Psoas muscle (tissue), 8 donors: Measurements from ENCODE around the gene SPAG8. TPM values are rescaled to one million over a fixed set of nuclear protein-coding genes. Genes with fewer than 3 reads are reported as not detected.
A peak's percentile ranks its signal among the peaks of the same experiment; 100 is the strongest.

Source experiments
- ATAC-seq, 4 donors: fragments of 200-7000 bp; cut with Tn5 transposase; one replicate each; pipeline ENCODE4 v1.9.1; 2020; ENCODE audit warnings: moderate library complexity in 3 of 4, mild to moderate bottlenecking in 2 of 4
- DNase-seq, 2 donors: peaks; one replicate each; pipeline ENCODE4 v3.0.0-alpha.2; 2020
- H3K27ac ChIP-seq: fragments of 200-600 bp; one replicate; pipeline ENCODE4 v1.8.0; 2022
- H3K27me3 ChIP-seq, 3 donors: fragments of 200-600 bp in 1 of 3; one replicate each; pipeline versions ENCODE4 v1.6.1 to v1.8.0; 2013 to 2022; ENCODE audit warnings: low read length in 2 of 3, mild to moderate bottlenecking in 2 of 3, moderate library complexity in 1 of 3; ENCODE audit not compliant: insufficient read depth in 3 of 3
- H3K36me3 ChIP-seq, 2 donors: fragments of 200-600 bp in 1 of 2; one replicate each; pipeline versions ENCODE4 v1.6.1 to v1.8.0; 2013 to 2022; ENCODE audit warnings: low read depth in 1 of 2, mild to moderate bottlenecking in 1 of 2, moderate library complexity in 1 of 2; ENCODE audit not compliant: insufficient read depth in 1 of 2
- H3K4me1 ChIP-seq: fragments of 200-600 bp; one replicate; pipeline ENCODE4 v1.8.0; 2022
- H3K4me3 ChIP-seq: fragments of 200-600 bp; one replicate; pipeline ENCODE4 v1.8.0; 2022; ENCODE audit warnings: mild to moderate bottlenecking
- H3K9me3 ChIP-seq: fragments of 200-600 bp; one replicate; pipeline ENCODE4 v1.8.0; 2022
- CTCF ChIP-seq: fragments of 200-600 bp; IDR thresholded peaks from one replicate; pipeline ENCODE4 v1.8.0; 2022; ENCODE audit warnings: antibody characterized with exemption
- WGBS, 3 donors: extraction: QIAGEN DNeasy Blood & Tissue Kit; methylation state at CpG; one replicate each; pipeline versions ENCODE4 v1.1.6 to v1.1.7; 2013; 5-methylcytosine and 5-hydroxymethylcytosine counted together
- intact Hi-C, 2 donors: fragments of 100-400 bp; cut with DNase I; formaldehyde crosslinking; loops; one replicate each; pipeline versions ENCODE4 v1.11.0 to v1.14.2; 2022
- polyA plus RNA-seq, 3 donors: library from polyadenylated mRNA; stranded (reverse); fragments of 200-250 nt; gene quantifications; one replicate each; pipeline ENCODE4 v1.2.3, GENCODE V29; 2013
- total RNA-seq, 4 donors: library from RNA; stranded (reverse); fragmentation: NEBNext Ultra II Directional in 2 of 4; extraction: Animal tissue kit (Norgen Biotek cat#: 25700) in 2 of 4; gene quantifications; one replicate each; pipeline versions ENCODE4 v1.2.1 to v1.2.4, GENCODE V29; 2021 to 2023
- donor health status: healthy with polysubstance abuse.
- donor health status: DM: no; HTN: no; CAD: no; lungs with moderate emphysema.
- donor health status: Bipolar disorder and iron deficiency.
- donor health status: healthy.
- donor health status: DM: yes; HTN: yes; CAD: no.
- donor health status: DM: no; HTN: no; CAD: no.
- donor health status: DM: no; HTN: no; CAD: no.
- donor health status: DM: yes; HTN: yes; CAD: no.

SPAG8 gene
- total and polyA plus RNA-seq, 7 donors, result 0.25 to 1.3 (median 0.93) TPM

GRCh38 chr9:35800530-35800929 lies 11.5 kb downstream of the SPAG8 start:
- Histone ChIP-seq H3K36me3 (peaks cover 3 to 53% of the 10 kb centered on the region in 2 donors), H3K9me3 (no peaks in the 10 kb centered on the region), H3K4me3 (no peak overlapping the region), H3K4me1 (peaks cover 7% of the 10 kb centered on the region), H3K27ac (no peak overlapping the region), H3K27me3 (no peaks in the 10 kb centered on the region)
- TF ChIP-seq CTCF, result no peak
- 82 to 91% (median 85%) methylated on average over 7 of the region's 7 CpGs for WGBS, 3 donors
- DNase-seq, result no peak
- no peak for ATAC-seq
- intact Hi-C loops, result no loop called here

GRCh38 chr9:35798658-35799374 lies 13.2 kb downstream of the SPAG8 start:
- ATAC-seq (peak in 3 of 4 donors; percentile 41 to 56 (median 56)), DNase-seq (no peak)
- WGBS, 3 donors, result 90 to 96% (median 92%) methylated on average over 4 of the region's 4 CpGs
- H3K4me3 ChIP-seq, result no peak overlapping the region
- no peaks in the 10 kb centered on the region for H3K9me3 ChIP-seq
- H3K27me3 ChIP-seq, result no peaks in the 10 kb centered on the region
- intact Hi-C loops, result no loop called here
- no peak for TF ChIP-seq CTCF
- peaks cover 17% of the 10 kb centered on the region for H3K4me1 ChIP-seq
- H3K27ac ChIP-seq, result no peak overlapping the region
- peaks cover 3 to 41% of the 10 kb centered on the region in 2 donors for H3K36me3 ChIP-seq

GRCh38 chr9:35797311-35798109 lies 14.6 kb downstream of the SPAG8 start:
- no peak overlapping the region for H3K27ac ChIP-seq
- H3K36me3 ChIP-seq, result peaks cover 3 to 30% of the 10 kb centered on the region in 2 donors
- DNase-seq (no peak), ATAC-seq (no peak)
- no peaks in the 10 kb centered on the region for H3K9me3 ChIP-seq
- H3K4me1 ChIP-seq, result peaks cover 30% of the 10 kb centered on the region
- no peak overlapping the region for H3K4me3 ChIP-seq
- 80 to 91% (median 81%) methylated on average over 6 of the region's 6 CpGs for WGBS, 3 donors
- no peaks in the 10 kb centered on the region for H3K27me3 ChIP-seq
- no peak for TF ChIP-seq CTCF
- intact Hi-C loops, result no loop called here

GRCh38 chr9:35795695-35796094 lies 16.4 kb downstream of the SPAG8 start:
- peaks cover 38% of the 10 kb centered on the region for H3K4me1 ChIP-seq
- peaks cover 3 to 13% of the 10 kb centered on the region in 2 donors for H3K36me3 ChIP-seq
- no peak for TF ChIP-seq CTCF
- H3K27ac ChIP-seq, result peak overlapping the region; percentile 24
- no peaks in the 10 kb centered on the region for H3K27me3 ChIP-seq
- H3K9me3 ChIP-seq, result no peaks in the 10 kb centered on the region
- DNase-seq (no peak), ATAC-seq (no peak)
- no peak overlapping the region for H3K4me3 ChIP-seq
- intact Hi-C loops, result no loop called here
